B cell (primary cell): Measurements from ENCODE around the gene ACSL4. TPM values are rescaled to one million over a fixed set of nuclear protein-coding genes. Genes with fewer than 3 reads are reported as not detected.

Experiments
- ATAC-seq: fragments of 200-7000 bp; cut with Tn5 transposase; one replicate; pipeline ENCODE4 v1.10.0; 2021; ENCODE audit warnings: low read depth, mild to moderate bottlenecking, moderate number of reproducible peaks, moderate library complexity
- CTCF ChIA-PET: fragments of 350-600 bp; sonication (Branson Sonifier 250); formaldehyde crosslinking; loops from one replicate; lab custom pipeline; 2021; ENCODE audit warnings: antibody characterized with exemption, inconsistent platforms; lab: Charles Lee
- POLR2A ChIA-PET: fragments of 350-600 bp; sonication (Branson Sonifier 250); formaldehyde crosslinking; loops from one replicate; lab custom pipeline; 2021; ENCODE audit warnings: antibody characterized with exemption; lab: Charles Lee
- DNase-seq: peaks from one replicate; pipeline ENCODE4 v3.0.0; 2013
- H2AFZ ChIP-seq: 2 replicates; pipeline ENCODE4 v1.6.1; 2012; ENCODE audit warnings: mild to moderate bottlenecking, low read depth, low read length; ENCODE audit not compliant: insufficient read depth, poor library complexity, severe bottlenecking
- H3K27ac ChIP-seq, 2 donors: 1 replicate in 1 of 2; 2 replicates in 1 of 2; pipeline ENCODE4 v1.5.1; 2012 to 2013; ENCODE audit warnings: low read length in 2 of 2, mild to moderate bottlenecking in 2 of 2, moderate library complexity in 1 of 2
- H3K27me3 ChIP-seq, 4 experiments: fragments of 200-600 bp in 1 of 4; sonication (generic) in 1 of 4; replicated peaks in 1 of 4; 1 replicate in 2 of 4; 2 replicates in 2 of 4; pipeline versions ENCODE4 v1.6.1 to v1.7.0; 2013 to 2016; ENCODE audit warnings: low read length in 3 of 4, mild to moderate bottlenecking in 2 of 4, mixed read lengths in 1 of 4, moderate library complexity in 1 of 4; ENCODE audit not compliant: insufficient read depth in 4 of 4, control insufficient read depth in 3 of 4; ENCODE audit errors: control extremely low read depth in 1 of 4
- H3K36me3 ChIP-seq, 2 experiments: replicated peaks in 1 of 2; 1 replicate in 1 of 2; 2 replicates in 1 of 2; pipeline versions ENCODE4 v1.6.1 to v1.7.1; 2013; ENCODE audit warnings: low read length in 1 of 2; ENCODE audit not compliant: insufficient read depth in 2 of 2, control insufficient read depth in 1 of 2; ENCODE audit errors: control extremely low read depth in 1 of 2, extremely low read depth in 1 of 2
- H3K4me1 ChIP-seq, 2 donors: fragments of 200-600 bp in 1 of 2; sonication (generic) in 1 of 2; 1 replicate in 1 of 2; 2 replicates in 1 of 2; pipeline versions ENCODE4 v1.5.1 to v1.6.1; 2013 to 2017; ENCODE audit warnings: low read length in 2 of 2; ENCODE audit not compliant: control insufficient read depth in 2 of 2, insufficient read depth in 2 of 2
- H3K4me2 ChIP-seq: replicated peaks from 2 replicates; pipeline ENCODE3; 2012; ENCODE audit warnings: mild to moderate bottlenecking, low read depth, low read length; ENCODE audit not compliant: poor library complexity, severe bottlenecking
- H3K4me3 ChIP-seq, 5 experiments: fragments of 200-600 bp in 1 of 5; sonication (generic) in 1 of 5; 1 replicate in 3 of 5; 2 replicates in 2 of 5; pipeline versions ENCODE4 v1.5.1 to v1.7.0; 2011 to 2016; ENCODE audit warnings: low read length in 4 of 5, mild to moderate bottlenecking in 4 of 5, low read depth in 2 of 5, control low read depth in 1 of 5, moderate library complexity in 1 of 5; ENCODE audit not compliant: insufficient read depth in 1 of 5; ENCODE audit errors: control extremely low read depth in 1 of 5, extremely low read depth in 1 of 5
- H3K79me2 ChIP-seq: fragments of 200-600 bp; sonication (generic); one replicate; pipeline ENCODE4 v1.6.0; 2016; ENCODE audit warnings: low read length; ENCODE audit not compliant: control insufficient read depth, insufficient read depth
- H3K9ac ChIP-seq: fragments of 200-600 bp; sonication (generic); 2 replicates; pipeline ENCODE4 v1.6.1; 2017; ENCODE audit warnings: mild to moderate bottlenecking, low read length, moderate library complexity
- H3K9me3 ChIP-seq, 3 donors: one replicate each; pipeline versions ENCODE4 v1.6.1 to v1.7.1; 2013; ENCODE audit warnings: low read length in 2 of 3; ENCODE audit not compliant: control insufficient read depth in 2 of 3, insufficient read depth in 1 of 3; ENCODE audit errors: control extremely low read depth in 1 of 3
- H4K20me1 ChIP-seq: 2 replicates; pipeline ENCODE4 v1.6.0; 2012; ENCODE audit warnings: mild to moderate bottlenecking, low read length; ENCODE audit not compliant: insufficient read depth, control insufficient read depth, poor library complexity, severe bottlenecking
- H3K27ac Mint-ChIP-seq: one replicate; pipeline ENCODE4 v1.8.0; 2021; ENCODE audit warnings: mixed read lengths
- H3K27me3 Mint-ChIP-seq: one replicate; pipeline ENCODE4 v1.8.0; 2021; ENCODE audit warnings: mixed read lengths
- H3K4me1 Mint-ChIP-seq: one replicate; pipeline ENCODE4 v1.8.0; 2021; ENCODE audit warnings: mixed read lengths
- H3K4me3 Mint-ChIP-seq: one replicate; pipeline ENCODE4 v1.8.0; 2021; ENCODE audit warnings: mixed read lengths
- H3K9me3 Mint-ChIP-seq: one replicate; pipeline ENCODE4 v1.8.0; 2022; ENCODE audit warnings: mixed read lengths; ENCODE audit not compliant: insufficient read depth
- EZH2 ChIP-seq: IDR thresholded peaks from 2 replicates; pipeline ENCODE4 v1.6.1; 2012; ENCODE audit warnings: borderline replicate concordance, low read depth, mild to moderate bottlenecking, moderate library complexity, low read length; ENCODE audit not compliant: insufficient read depth, poor library complexity, severe bottlenecking
- WGBS: methylation state at CpG from one replicate; pipeline ENCODE4 v1.1.5; 2013; ENCODE audit warnings: missing lambda C conversion rate; ENCODE audit not compliant: insufficient coverage; 5-methylcytosine and 5-hydroxymethylcytosine counted together
- intact Hi-C: fragments of 100-400 bp; cut with micrococcal nuclease; formaldehyde crosslinking; loops from one replicate; pipeline ENCODE4 v1.10.0; 2022
- polyA plus RNA-seq: library from polyadenylated mRNA; depleted of rRNA; stranded (reverse); fragments of >200 nt; gene quantifications from 2 replicates; pipeline ENCODE4 v1.2.3, GENCODE V29; 2012
- total RNA-seq, 2 donors: library from RNA; stranded (reverse); fragments of 120-200 nt in 1 of 2; gene quantifications; 1 replicate in 1 of 2; 2 replicates in 1 of 2; pipeline versions ENCODE4 v1.2.3 to v1.2.4, GENCODE V29; 2013 to 2022
- TF ChIP-seq, protein P1 (sequence below): fragments of 200-600 bp; IDR thresholded peaks from one replicate; pipeline ENCODE4 v1.8.0; 2022; ENCODE audit warnings: antibody characterized with exemption, mild to moderate bottlenecking

ACSL4 gene
- total and polyA plus RNA-seq, 2 donors (not counting 1 experiment from before 2014, with no cell fraction given): 4.0 to 29.1 TPM

- TF ChIP-seq, protein P1, sequence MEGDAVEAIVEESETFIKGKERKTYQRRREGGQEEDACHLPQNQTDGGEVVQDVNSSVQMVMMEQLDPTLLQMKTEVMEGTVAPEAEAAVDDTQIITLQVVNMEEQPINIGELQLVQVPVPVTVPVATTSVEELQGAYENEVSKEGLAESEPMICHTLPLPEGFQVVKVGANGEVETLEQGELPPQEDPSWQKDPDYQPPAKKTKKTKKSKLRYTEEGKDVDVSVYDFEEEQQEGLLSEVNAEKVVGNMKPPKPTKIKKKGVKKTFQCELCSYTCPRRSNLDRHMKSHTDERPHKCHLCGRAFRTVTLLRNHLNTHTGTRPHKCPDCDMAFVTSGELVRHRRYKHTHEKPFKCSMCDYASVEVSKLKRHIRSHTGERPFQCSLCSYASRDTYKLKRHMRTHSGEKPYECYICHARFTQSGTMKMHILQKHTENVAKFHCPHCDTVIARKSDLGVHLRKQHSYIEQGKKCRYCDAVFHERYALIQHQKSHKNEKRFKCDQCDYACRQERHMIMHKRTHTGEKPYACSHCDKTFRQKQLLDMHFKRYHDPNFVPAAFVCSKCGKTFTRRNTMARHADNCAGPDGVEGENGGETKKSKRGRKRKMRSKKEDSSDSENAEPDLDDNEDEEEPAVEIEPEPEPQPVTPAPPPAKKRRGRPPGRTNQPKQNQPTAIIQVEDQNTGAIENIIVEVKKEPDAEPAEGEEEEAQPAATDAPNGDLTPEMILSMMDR: no peak
- no peak for TF ChIP-seq EZH2
- intact Hi-C loops: no loop called here
- CTCF ChIA-PET: no interaction called here
These were observed 76.3 kb downstream of the ACSL4 start for GRCh38 chrX:109656774-109657173.

GRCh38 chrX:109655502-109656201 is 77.4 kb downstream of the ACSL4 start:
- no peak overlapping the region for H3K4me3 ChIP-seq
- no peaks in the 10 kb centered on the region for H3K79me2 ChIP-seq
- H3K4me1 ChIP-seq: no peaks in the 10 kb centered on the region
- H3K9me3 ChIP-seq: no peaks in the 10 kb centered on the region
- WGBS: no CpG with 5 or more reads among the region's 4 CpGs
- no peak for DNase-seq
- no peak overlapping the region for H2AFZ ChIP-seq
- H3K9me3 Mint-ChIP-seq: no peaks in the 10 kb centered on the region
- ChIA-PET CTCF (no interaction called here), POLR2A (no interaction called here)
- peak overlapping the region; percentile 32 for H3K27ac Mint-ChIP-seq
- TF ChIP-seq EZH2: no peak
- TF ChIP-seq, protein P1: no peak
- H3K9ac ChIP-seq: no peak overlapping the region
- no peak for ATAC-seq
- intact Hi-C loops: no loop called here
- H3K4me3 Mint-ChIP-seq: no peak overlapping the region
- no peaks in the 10 kb centered on the region for H4K20me1 ChIP-seq
- peaks cover 2 to 18% of the 10 kb centered on the region in 2 experiments for H3K36me3 ChIP-seq
- no peak overlapping the region for H3K4me2 ChIP-seq
- H3K27me3 ChIP-seq: no peaks in the 10 kb centered on the region
- no peaks in the 10 kb centered on the region for H3K27me3 Mint-ChIP-seq
- H3K27ac ChIP-seq: no peak overlapping the region
- H3K4me1 Mint-ChIP-seq: peaks cover under 1% of the 10 kb centered on the region

More at GRCh38 chrX:109656774-109657173, 76.3 kb downstream of the ACSL4 start:
- Histone ChIP-seq H3K27ac (no peak overlapping the region), H3K4me2 (no peak overlapping the region), H3K4me1 (no peaks in the 10 kb centered on the region), H3K9ac (no peak overlapping the region), H3K27me3 (no peaks in the 10 kb centered on the region), H3K4me3 (no peak overlapping the region), H3K79me2 (no peaks in the 10 kb centered on the region), H3K36me3 (peaks cover under 1 to 16% of the 10 kb centered on the region in 2 experiments), H3K9me3 (no peaks in the 10 kb centered on the region), H2AFZ (no peak overlapping the region), H4K20me1 (no peaks in the 10 kb centered on the region)
- POLR2A ChIA-PET: no interaction called here
- no peak overlapping the region for H3K4me3 Mint-ChIP-seq
- no peak overlapping the region for H3K27ac Mint-ChIP-seq
- WGBS: no CpG with 5 or more reads among the region's 4 CpGs
- no peak for ATAC-seq
- H3K4me1 Mint-ChIP-seq: peaks cover 2% of the 10 kb centered on the region
- no peaks in the 10 kb centered on the region for H3K27me3 Mint-ChIP-seq
- no peaks in the 10 kb centered on the region for H3K9me3 Mint-ChIP-seq
- DNase-seq: no peak
